ENCODE data around the gene MAN2B2. TPM values are rescaled to one million over a fixed set of nuclear protein-coding genes. Genes with fewer than 3 reads are reported as not detected.

Gene MAN2B2
- total and polyA plus RNA-seq, 2 of the 8 experiments (the other 6 are each of a cell fraction or from before 2014, with no cell fraction given), result 3.3 to 4.0 TPM

- Histone ChIP-seq H3K56ac (replicated peaks; ENCODE audit: insufficient read length, low read depth, low read length) (no peak overlapping the region), H3K27me3 (replicated peaks in 1 of 4; ENCODE audit: control insufficient read depth in 3 of 4, extremely low read depth in 1 of 4, insufficient read depth in 3 of 4, low read length in 3 of 4) (peaks cover 9 to 51% (median 30%) of the 10 kb centered on the region in 4 experiments), H3K79me1 (ENCODE audit: low read depth, low read length) (no peaks in the 10 kb centered on the region), H3K4me3 (ENCODE audit: extremely low read depth in 1 of 4, insufficient read depth in 2 of 4, low read depth in 3 of 4, low read length in 4 of 4) (no peak overlapping the region), H4K91ac (replicated peaks; ENCODE audit: insufficient read length, low read length) (no peak overlapping the region), H2BK15ac (ENCODE audit: low read length) (no peak overlapping the region), H3K14ac (ENCODE audit: insufficient read length) (no peak overlapping the region), H3K9me3 (ENCODE audit: insufficient read depth in 2 of 2, low read depth in 1 of 2, low read length in 1 of 2) (no peaks in the 10 kb centered on the region), H4K8ac (ENCODE audit: extremely low read depth, insufficient read depth, low read length) (no peak overlapping the region; the same call in 1 of the 2 replicates), H3K4me1 (replicated peaks in 1 of 4; ENCODE audit: control insufficient read depth in 3 of 4, insufficient read depth in 4 of 4, low read length in 3 of 4) (no peaks in the 10 kb centered on the region; a peak in 1 of 7 replicates), H2BK5ac (ENCODE audit: low read depth, low read length) (no peak overlapping the region), H2BK120ac (replicated peaks; ENCODE audit: low read depth, low read length) (no peak overlapping the region), H4K20me1 (replicated peaks in 1 of 2; ENCODE audit: control insufficient read depth in 1 of 2, insufficient read depth in 2 of 2, low read length in 2 of 2) (peaks cover 0 to 4% of the 10 kb centered on the region in 2 experiments), H3K4ac (replicated peaks; ENCODE audit: insufficient read length, low read depth, low read length) (no peak overlapping the region), H3K23me2 (ENCODE audit: low read depth, low read length) (peaks cover 1% of the 10 kb centered on the region; the same call in 1 of the 2 replicates), H3K27ac (ENCODE audit: low read depth, low read length) (no peak overlapping the region), H3K18ac (ENCODE audit: extremely low read depth, low read length) (no peak overlapping the region), H3K4me2 (ENCODE audit: insufficient read depth in 1 of 2, low read depth in 2 of 2, low read length in 2 of 2) (no peak overlapping the region), H2AK5ac (ENCODE audit: low read depth, low read length) (no peak overlapping the region), H3K9ac (replicated peaks in 1 of 4; ENCODE audit: extremely low read depth in 1 of 4, low read depth in 3 of 4, low read length in 3 of 4) (no peak overlapping the region), H2BK20ac (ENCODE audit: low read length) (no peak overlapping the region), H4K5ac (ENCODE audit: insufficient read length, low read depth, low read length) (no peak overlapping the region), H2AFZ (ENCODE audit: low read length) (no peak overlapping the region), H3K36me3 (ENCODE audit: control insufficient read depth in 2 of 4, insufficient read depth in 4 of 4, low read length in 3 of 4) (no peaks in the 10 kb centered on the region), H2BK12ac (ENCODE audit: low read depth, low read length) (no peak overlapping the region), H3K79me2 (ENCODE audit: control insufficient read depth in 1 of 2, insufficient read depth in 2 of 2, low read length in 2 of 2) (no peaks in the 10 kb centered on the region), H3K23ac (ENCODE audit: insufficient read length) (no peak overlapping the region)
- WGBS, 2 experiments (ENCODE audit: extremely low coverage in 1 of 2, insufficient coverage in 1 of 2, insufficient read length in 1 of 2, insufficient replicate concordance in 2 of 2, low coverage in 1 of 2, low lambda C conversion rate in 2 of 2, missing lambda C conversion rate in 1 of 2), result 84% methylated on average over 9 of the region's 10 CpGs; no CpG with 5 or more reads in 1 of the 2 experiments
- no peak for FAIRE-seq
- ChIA-PET CTCF (ENCODE audit: partially characterized antibody) (interaction anchor here (6.3 kb wide), 1 partner anchor 9 kb away, joined by 58 read pairs; no protein-coding TSS in a partner anchor), POLR2A (ENCODE audit: partially characterized antibody) (no interaction called here)
- no peak for TF ChIP-seq TEAD4 (IDR thresholded peaks at IDR 0.05; ENCODE audit: low read depth, low read length)
- no peak for TF ChIP-seq BACH1 (IDR thresholded peaks at IDR 0.05; ENCODE audit: low read length)
- no peak for TF ChIP-seq NRF1 (IDR thresholded peaks at IDR 0.05; ENCODE audit: low read depth, low read length)
- TF ChIP-seq RAD21 (IDR thresholded peaks at IDR 0.05 in 1 of 2, conservative IDR thresholded peaks at IDR 0.05 in 1 of 2; ENCODE audit: low read depth in 2 of 2, low read length in 2 of 2), result no peak
- no peak for TF ChIP-seq CEBPB (IDR thresholded peaks at IDR 0.05; ENCODE audit: low read depth, low read length)
- no peak for DNase-seq (ENCODE audit: low read depth in 1 of 2, low spot score in 2 of 2)
Observed at GRCh38 chr4:6557856-6558255, 17.1 kb upstream of the MAN2B2 start.

All from H1 (cell line).